ENCODE results near the gene FUT7. TPM values are rescaled to one million over a fixed set of nuclear protein-coding genes. Genes with fewer than 3 reads are reported as not detected.

Gene FUT7
- total and polyA plus RNA-seq, 2 of the 13 experiments (the other 11 are each of a cell fraction or from before 2014, with no cell fraction given) = 0.05 TPM; not detected in 1

DNA sequence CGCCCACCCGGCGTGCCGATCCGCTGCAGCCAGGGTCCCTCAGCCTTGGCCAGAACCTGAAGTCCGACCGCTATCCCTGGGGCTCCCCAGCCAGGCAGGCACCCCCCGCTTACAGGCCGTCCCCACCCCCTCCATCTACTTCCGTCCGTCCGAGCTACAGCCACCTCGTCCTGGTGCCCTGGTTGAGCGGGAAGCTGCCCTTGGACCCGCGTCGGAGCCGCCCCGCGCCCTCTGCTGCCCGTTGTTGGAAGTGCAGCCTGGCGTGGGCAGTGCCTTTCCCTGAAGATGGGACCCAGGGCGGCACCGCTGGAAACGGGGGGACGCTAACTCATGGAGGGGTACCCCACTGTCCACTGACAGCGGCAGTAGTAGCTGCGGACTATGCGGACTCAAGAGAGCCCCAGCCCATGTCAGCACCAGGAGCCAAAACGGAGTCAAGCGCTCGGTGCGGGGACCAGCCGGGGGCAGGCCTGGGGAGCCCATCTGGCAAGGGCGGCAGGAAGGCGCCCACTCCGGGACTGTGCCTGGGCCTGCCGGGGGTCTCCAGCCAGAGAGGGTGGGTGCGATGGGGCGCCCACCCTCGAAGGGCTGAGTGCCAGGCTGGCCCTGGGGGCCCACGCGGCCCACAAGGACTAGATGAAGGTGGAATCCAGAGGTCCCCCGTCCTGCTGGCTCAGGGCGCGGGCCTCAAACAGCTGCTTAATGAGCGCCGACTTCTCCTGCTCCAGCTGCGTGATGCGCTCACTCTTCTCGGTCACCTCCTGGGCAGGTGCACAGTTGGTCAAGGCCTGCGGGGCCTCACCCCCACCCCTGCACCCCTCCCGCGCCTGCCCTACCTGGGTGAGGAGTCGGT, 32.4 kb upstream of the FUT7 start (continued):
- TF ChIP-seq, protein P1, sequence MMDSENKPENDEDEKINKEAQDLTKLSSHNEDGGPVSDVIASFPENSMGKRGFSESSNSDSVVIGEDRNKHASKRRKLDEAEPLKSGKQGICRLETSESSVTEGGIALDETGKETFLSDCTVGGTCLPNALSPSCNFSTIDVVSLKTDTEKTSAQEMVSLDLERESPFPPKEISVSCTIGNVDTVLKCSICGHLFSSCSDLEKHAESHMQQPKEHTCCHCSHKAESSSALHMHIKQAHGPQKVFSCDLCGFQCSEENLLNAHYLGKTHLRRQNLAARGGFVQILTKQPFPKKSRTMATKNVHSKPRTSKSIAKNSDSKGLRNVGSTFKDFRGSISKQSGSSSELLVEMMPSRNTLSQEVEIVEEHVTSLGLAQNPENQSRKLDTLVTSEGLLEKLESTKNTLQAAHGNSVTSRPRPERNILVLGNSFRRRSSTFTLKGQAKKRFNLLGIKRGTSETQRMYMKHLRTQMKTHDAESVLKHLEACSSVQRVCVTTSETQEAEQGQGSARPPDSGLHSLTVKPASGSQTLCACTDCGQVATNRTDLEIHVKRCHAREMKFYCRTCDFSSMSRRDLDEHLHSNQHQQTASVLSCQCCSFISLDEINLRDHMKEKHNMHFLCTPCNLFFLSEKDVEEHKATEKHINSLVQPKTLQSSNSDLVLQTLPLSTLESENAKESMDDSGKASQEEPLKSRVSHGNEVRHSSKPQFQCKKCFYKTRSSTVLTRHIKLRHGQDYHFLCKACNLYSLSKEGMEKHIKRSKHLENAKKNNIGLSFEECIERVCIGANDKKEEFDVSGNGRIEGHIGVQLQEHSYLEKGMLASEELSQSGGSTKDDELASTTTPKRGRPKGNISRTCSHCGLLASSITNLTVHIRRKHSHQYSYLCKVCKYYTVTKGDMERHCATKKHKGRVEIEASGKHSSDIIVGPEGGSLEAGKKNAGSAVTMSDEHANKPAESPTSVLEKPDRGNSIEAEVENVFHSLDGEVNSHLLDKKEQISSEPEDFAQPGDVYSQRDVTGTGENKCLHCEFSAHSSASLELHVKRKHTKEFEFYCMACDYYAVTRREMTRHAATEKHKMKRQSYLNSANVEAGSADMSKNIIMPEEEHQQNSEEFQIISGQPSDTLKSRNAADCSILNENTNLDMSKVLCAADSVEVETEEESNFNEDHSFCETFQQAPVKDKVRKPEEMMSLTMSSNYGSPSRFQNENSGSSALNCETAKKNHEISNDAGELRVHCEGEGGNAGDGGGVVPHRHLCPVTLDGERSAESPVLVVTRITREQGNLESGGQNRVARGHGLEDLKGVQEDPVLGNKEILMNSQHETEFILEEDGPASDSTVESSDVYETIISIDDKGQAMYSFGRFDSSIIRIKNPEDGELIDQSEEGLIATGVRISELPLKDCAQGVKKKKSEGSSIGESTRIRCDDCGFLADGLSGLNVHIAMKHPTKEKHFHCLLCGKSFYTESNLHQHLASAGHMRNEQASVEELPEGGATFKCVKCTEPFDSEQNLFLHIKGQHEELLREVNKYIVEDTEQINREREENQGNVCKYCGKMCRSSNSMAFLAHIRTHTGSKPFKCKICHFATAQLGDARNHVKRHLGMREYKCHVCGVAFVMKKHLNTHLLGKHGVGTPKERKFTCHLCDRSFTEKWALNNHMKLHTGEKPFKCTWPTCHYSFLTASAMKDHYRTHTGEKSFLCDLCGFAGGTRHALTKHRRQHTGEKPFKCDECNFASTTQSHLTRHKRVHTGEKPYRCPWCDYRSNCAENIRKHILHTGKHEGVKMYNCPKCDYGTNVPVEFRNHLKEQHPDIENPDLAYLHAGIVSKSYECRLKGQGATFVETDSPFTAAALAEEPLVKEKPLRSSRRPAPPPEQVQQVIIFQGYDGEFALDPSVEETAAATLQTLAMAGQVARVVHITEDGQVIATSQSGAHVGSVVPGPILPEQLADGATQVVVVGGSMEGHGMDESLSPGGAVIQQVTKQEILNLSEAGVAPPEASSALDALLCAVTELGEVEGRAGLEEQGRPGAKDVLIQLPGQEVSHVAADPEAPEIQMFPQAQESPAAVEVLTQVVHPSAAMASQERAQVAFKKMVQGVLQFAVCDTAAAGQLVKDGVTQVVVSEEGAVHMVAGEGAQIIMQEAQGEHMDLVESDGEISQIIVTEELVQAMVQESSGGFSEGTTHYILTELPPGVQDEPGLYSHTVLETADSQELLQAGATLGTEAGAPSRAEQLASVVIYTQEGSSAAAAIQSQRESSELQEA (CRISPR knock-in tag; IDR thresholded peaks at IDR 0.05; ENCODE audit: not compliant biosample characterization) = no peak
- TF ChIP-seq KDM5A (IDR thresholded peaks at IDR 0.05; ENCODE audit: borderline replicate concordance, low read length) = no peak
- TF ChIP-seq ATF7-NPFF (CRISPR knock-in tag; IDR thresholded peaks at IDR 0.05; ENCODE audit: low read depth) = no peak
- 0 out of 2 replicates have a peak, but pooled peaks have one; percentile 22 for TF ChIP-seq GATAD1 (CRISPR knock-in tag; IDR thresholded peaks at IDR 0.05)
- TF ChIP-seq, protein P2, sequence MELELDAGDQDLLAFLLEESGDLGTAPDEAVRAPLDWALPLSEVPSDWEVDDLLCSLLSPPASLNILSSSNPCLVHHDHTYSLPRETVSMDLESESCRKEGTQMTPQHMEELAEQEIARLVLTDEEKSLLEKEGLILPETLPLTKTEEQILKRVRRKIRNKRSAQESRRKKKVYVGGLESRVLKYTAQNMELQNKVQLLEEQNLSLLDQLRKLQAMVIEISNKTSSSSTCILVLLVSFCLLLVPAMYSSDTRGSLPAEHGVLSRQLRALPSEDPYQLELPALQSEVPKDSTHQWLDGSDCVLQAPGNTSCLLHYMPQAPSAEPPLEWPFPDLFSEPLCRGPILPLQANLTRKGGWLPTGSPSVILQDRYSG (CRISPR knock-in tag; IDR thresholded peaks at IDR 0.05) = no peak
- TF ChIP-seq, protein P3, sequence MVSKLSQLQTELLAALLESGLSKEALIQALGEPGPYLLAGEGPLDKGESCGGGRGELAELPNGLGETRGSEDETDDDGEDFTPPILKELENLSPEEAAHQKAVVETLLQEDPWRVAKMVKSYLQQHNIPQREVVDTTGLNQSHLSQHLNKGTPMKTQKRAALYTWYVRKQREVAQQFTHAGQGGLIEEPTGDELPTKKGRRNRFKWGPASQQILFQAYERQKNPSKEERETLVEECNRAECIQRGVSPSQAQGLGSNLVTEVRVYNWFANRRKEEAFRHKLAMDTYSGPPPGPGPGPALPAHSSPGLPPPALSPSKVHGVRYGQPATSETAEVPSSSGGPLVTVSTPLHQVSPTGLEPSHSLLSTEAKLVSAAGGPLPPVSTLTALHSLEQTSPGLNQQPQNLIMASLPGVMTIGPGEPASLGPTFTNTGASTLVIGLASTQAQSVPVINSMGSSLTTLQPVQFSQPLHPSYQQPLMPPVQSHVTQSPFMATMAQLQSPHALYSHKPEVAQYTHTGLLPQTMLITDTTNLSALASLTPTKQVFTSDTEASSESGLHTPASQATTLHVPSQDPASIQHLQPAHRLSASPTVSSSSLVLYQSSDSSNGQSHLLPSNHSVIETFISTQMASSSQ (IDR thresholded peaks at IDR 0.05; ENCODE audit: low read depth) = no peak
- TF ChIP-seq, protein P3 (CRISPR knock-in tag; IDR thresholded peaks at IDR 0.05; ENCODE audit: borderline replicate concordance) = no peak
- TF ChIP-seq HNRNPL (IDR thresholded peaks at IDR 0.05; ENCODE audit: low read depth, low read length) = peak; percentile 85; the same call in 1 of the 2 replicates
- TF ChIP-seq, protein P4, sequence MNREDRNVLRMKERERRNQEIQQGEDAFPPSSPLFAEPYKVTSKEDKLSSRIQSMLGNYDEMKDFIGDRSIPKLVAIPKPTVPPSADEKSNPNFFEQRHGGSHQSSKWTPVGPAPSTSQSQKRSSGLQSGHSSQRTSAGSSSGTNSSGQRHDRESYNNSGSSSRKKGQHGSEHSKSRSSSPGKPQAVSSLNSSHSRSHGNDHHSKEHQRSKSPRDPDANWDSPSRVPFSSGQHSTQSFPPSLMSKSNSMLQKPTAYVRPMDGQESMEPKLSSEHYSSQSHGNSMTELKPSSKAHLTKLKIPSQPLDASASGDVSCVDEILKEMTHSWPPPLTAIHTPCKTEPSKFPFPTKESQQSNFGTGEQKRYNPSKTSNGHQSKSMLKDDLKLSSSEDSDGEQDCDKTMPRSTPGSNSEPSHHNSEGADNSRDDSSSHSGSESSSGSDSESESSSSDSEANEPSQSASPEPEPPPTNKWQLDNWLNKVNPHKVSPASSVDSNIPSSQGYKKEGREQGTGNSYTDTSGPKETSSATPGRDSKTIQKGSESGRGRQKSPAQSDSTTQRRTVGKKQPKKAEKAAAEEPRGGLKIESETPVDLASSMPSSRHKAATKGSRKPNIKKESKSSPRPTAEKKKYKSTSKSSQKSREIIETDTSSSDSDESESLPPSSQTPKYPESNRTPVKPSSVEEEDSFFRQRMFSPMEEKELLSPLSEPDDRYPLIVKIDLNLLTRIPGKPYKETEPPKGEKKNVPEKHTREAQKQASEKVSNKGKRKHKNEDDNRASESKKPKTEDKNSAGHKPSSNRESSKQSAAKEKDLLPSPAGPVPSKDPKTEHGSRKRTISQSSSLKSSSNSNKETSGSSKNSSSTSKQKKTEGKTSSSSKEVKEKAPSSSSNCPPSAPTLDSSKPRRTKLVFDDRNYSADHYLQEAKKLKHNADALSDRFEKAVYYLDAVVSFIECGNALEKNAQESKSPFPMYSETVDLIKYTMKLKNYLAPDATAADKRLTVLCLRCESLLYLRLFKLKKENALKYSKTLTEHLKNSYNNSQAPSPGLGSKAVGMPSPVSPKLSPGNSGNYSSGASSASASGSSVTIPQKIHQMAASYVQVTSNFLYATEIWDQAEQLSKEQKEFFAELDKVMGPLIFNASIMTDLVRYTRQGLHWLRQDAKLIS (CRISPR knock-in tag; IDR thresholded peaks at IDR 0.05) = no peak
